A549 (cell line): Measurements from ENCODE around the gene MLLT3. TPM values are rescaled to one million over a fixed set of nuclear protein-coding genes. Genes with fewer than 3 reads are reported as not detected.

Source experiments
- ATAC-seq, 2 experiments: fragments of 200-7000 bp in 1 of 2; fragments of >200 bp in 1 of 2; cut with Nextera tagmentation in 1 of 2; cut with Tn5 transposase in 1 of 2; 3 replicates each; pipeline versions ENCODE4 v1.8.0 to v1.9.1; 2018 to 2020; ENCODE audit warnings: mild to moderate bottlenecking in 1 of 2, moderate library complexity in 1 of 2
- CTCF ChIA-PET: fragments of 300-600 bp; sonication (Branson Sonifier 250); formaldehyde crosslinking; extraction: SDS; loops from one replicate; lab custom pipeline; 2021; ENCODE audit warnings: antibody characterized with exemption, inconsistent platforms; lab: Yijun Ruan, JAX
- POLR2A ChIA-PET: fragments of 350-600 bp; formaldehyde crosslinking; extraction: SDS; loops from one replicate; lab custom pipeline; 2021; ENCODE audit warnings: antibody characterized with exemption, inconsistent platforms; lab: Yijun Ruan, JAX
- DNase-seq, 2 experiments: peaks; one replicate each; pipeline versions ENCODE4 v3.0.0 to v3.0.0-alpha.2; 2011 to 2016; ENCODE audit warnings: low read depth in 1 of 2, low spot score in 1 of 2
- FAIRE-seq: peaks from 2 replicates; lab custom pipeline; 2011; peaks lifted over from hg19 to GRCh38; lab: Jason Lieb, UNC
- H3K27ac ChIP-seq, 2 experiments: fragments of >200 bp; sonication (Bioruptor Twin); formaldehyde crosslinking; 3 replicates each; pipeline ENCODE4 v1.5.1; 2016 to 2017
- H3K4me1 ChIP-seq: fragments of >200 bp; sonication (Bioruptor Twin); formaldehyde crosslinking; 3 replicates; pipeline ENCODE4 v1.6.1; 2016
- H3K4me2 ChIP-seq: fragments of >200 bp; sonication (Bioruptor Twin); formaldehyde crosslinking; 3 replicates; pipeline ENCODE4 v1.6.1; 2016
- H3K4me3 ChIP-seq: fragments of >200 bp; sonication (Bioruptor Twin); formaldehyde crosslinking; 3 replicates; pipeline ENCODE4 v1.5.1; 2016
- H3K9me3 ChIP-seq: fragments of >200 bp; sonication (Bioruptor Twin); formaldehyde crosslinking; 3 replicates; pipeline ENCODE4 v1.6.1; 2016
- HOXB5 ChIP-seq: fragments of 250-450 bp; sonication (Bioruptor Pico); IDR thresholded peaks from 2 replicates; pipeline ENCODE4 v1.5.0; 2020; ENCODE audit warnings: mild to moderate bottlenecking, moderate library complexity
- JUN ChIP-seq, 2 experiments: fragments of >200 bp; sonication (Bioruptor Twin); formaldehyde crosslinking; IDR thresholded peaks; 2 replicates in 1 of 2; 3 replicates in 1 of 2; pipeline ENCODE4 v1.6.1; 2016 to 2017
- NR3C1 ChIP-seq: fragments of >200 bp; sonication (Bioruptor Twin); formaldehyde crosslinking; IDR thresholded peaks from 3 replicates; pipeline ENCODE4 v1.6.1; 2017
- POLR2A ChIP-seq: IDR thresholded peaks from 2 replicates; pipeline ENCODE4 v1.6.1; 2012; ENCODE audit warnings: mild to moderate bottlenecking, low read length
- RAD21 ChIP-seq, 2 experiments: fragments of >200 bp in 1 of 2; sonication (Bioruptor Twin) in 1 of 2; formaldehyde crosslinking in 1 of 2; IDR thresholded peaks in 1 of 2; conservative IDR thresholded peaks in 1 of 2; 2 replicates in 1 of 2; 3 replicates in 1 of 2; pipeline ENCODE4 v1.6.1; 2012 to 2018; ENCODE audit warnings: inconsistent platforms in 1 of 2
- RNF2 ChIP-seq: fragments of 200-600 bp; sonication (generic); IDR thresholded peaks from 2 replicates; pipeline ENCODE4 v1.6.1; 2016; ENCODE audit warnings: low read depth, mild to moderate bottlenecking, antibody characterized with exemption, moderate library complexity, borderline replicate concordance
- SMC3 ChIP-seq: fragments of >200 bp; sonication (Bioruptor Twin); formaldehyde crosslinking; IDR thresholded peaks from 3 replicates; pipeline ENCODE4 v1.6.1; 2018; ENCODE audit warnings: inconsistent platforms
- SREBF2 ChIP-seq: fragments of 450-650 bp; IDR thresholded peaks from 2 replicates; pipeline ENCODE4 v1.6.1; 2014; ENCODE audit warnings: mild to moderate bottlenecking, moderate library complexity
- TFCP2L1 ChIP-seq: fragments of 250-450 bp; sonication (Bioruptor Pico); IDR thresholded peaks from 2 replicates; pipeline ENCODE4 v1.5.0; 2021; ENCODE audit warnings: mild to moderate bottlenecking
- ZFP36 ChIP-seq: fragments of 450-650 bp; IDR thresholded peaks from 2 replicates; pipeline ENCODE4 v1.6.1; 2014; ENCODE audit warnings: borderline replicate concordance; ENCODE audit not compliant: partially characterized antibody
- WGBS: methylation state at CpG from one replicate; pipeline ENCODE4 v1.1.6; 2017; ENCODE audit errors: missing lambda C conversion rate; 5-methylcytosine and 5-hydroxymethylcytosine counted together
- polyA plus RNA-seq, 4 experiments: library from polyadenylated mRNA; depleted of rRNA in 3 of 4; stranded (reverse); fragments of >200 nt; fragmentation: RNase III in 1 of 4; extraction: RNeasy Plus Mini Kit Qiagen cat#74134 plus additional on column Dnase treatment in 1 of 4; gene quantifications; 2 replicates in 3 of 4; 3 replicates in 1 of 4; pipeline ENCODE4 v1.2.3, GENCODE V29; 2011 to 2017
- TF ChIP-seq, protein P1 (sequence below): fragments of >200 bp; sonication (Bioruptor Twin); formaldehyde crosslinking; IDR thresholded peaks from 2 replicates; pipeline ENCODE4 v1.6.1; 2016
- TF ChIP-seq, protein P2 (sequence below): IDR thresholded peaks from 2 replicates; pipeline ENCODE4 v1.6.1; 2012
- TF ChIP-seq, protein P3 (sequence below): IDR thresholded peaks from 2 replicates; pipeline ENCODE4 v1.6.1; 2012
- TF ChIP-seq, protein P4 (sequence below): fragments of 200-600 bp; sonication (generic); IDR thresholded peaks from 2 replicates; pipeline ENCODE4 v1.6.1; 2016; ENCODE audit warnings: antibody characterized with exemption, mild to moderate bottlenecking, moderate library complexity

The MLLT3 gene
- polyA plus RNA-seq, 2 of the 4 experiments (the other 2 are of a cell fraction), result 14.3 to 47.6 TPM

DNA sequence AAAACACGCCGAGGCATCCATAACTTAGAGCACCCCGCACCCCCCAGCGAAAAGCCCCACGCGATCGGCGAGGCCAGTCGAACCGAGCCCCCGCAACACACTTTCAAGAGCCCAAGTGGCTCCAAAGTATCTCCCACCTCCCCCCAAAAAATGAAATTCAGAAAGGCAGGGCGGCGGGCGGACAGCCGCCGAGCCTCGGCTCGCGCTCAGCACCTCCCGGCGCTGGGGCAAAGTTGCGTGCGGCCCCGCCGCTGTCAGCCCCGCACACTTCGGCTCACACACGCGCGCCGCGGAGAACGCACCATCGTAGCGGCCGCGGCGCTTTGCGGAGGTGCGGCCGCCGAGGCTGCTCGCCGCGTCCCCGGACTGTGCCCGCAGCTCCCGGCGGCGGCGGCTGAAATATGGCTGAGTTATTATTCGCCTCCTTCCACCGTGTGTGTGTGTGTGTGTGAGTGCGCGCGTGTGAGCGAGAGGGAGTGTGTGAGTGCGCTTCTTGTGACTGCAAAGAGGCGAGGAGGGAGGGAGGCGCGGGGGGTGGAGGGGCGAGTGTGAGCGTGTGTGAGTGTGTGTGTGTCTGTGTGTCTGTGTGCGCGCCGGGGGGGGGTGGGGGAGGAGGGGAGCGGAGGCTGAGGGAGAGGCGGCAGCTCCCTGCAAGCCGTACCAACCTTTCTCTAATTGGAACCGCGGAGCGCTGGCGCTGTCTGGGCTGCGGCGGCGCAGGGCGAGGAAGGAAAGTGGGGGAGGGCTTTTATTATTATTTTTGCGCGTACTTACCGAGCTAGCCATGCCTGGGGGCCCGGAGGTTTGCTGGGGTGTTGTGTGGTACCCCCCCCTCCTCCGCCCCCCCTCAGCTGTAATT is 599 bp downstream of the MLLT3 start:
- Histone ChIP-seq H3K27ac (peak overlapping the region; percentile 90 to 96), H3K9me3 (no peaks in the 10 kb centered on the region), H3K4me3 (peak overlapping the region; percentile 95)
- TF ChIP-seq SMC3 (peak; percentile 16; the same call in 2 of the 3 replicates), POLR2A (peak; percentile 35; the same call in 1 of the 2 replicates), NR3C1 (no peak), JUN (IDR thresholded peaks at IDR 0.05) (peak in 1 of 2 experiments; percentile 65; a peak in 1 of 5 replicates), RAD21 (conservative IDR thresholded peaks at IDR 0.05 in 1 of 2, IDR thresholded peaks at IDR 0.05 in 1 of 2) (peak in 1 of 2 experiments; percentile 1; a peak in 1 of 5 replicates)
- TF ChIP-seq, all 56 proteins: peak for 4
- ATAC-seq, result peak; percentile 60 to 66
- ChIA-PET POLR2A (interaction anchor here (0.6 to 2.0 kb wide), 13 partner anchors 17 to 971 kb away, joined by 3 to 21 read pairs (median 5); partner anchors contain the start of gene FOCAD), CTCF (interaction anchor here (1.0 to 7.0 kb wide), 15 partner anchors 12 to 489 kb away, joined by 3 to 84 read pairs (median 5); no protein-coding TSS in a partner anchor)
- Histone ChIP-seq H3K4me2 (peak overlapping the region; percentile 92), H3K4me1 (peaks cover 32% of the 10 kb centered on the region)
- WGBS, result 1% methylated on average over 22 of the region's 82 CpGs
- FAIRE-seq, result no peak
- DNase-seq, result peak; percentile 56 to 86

DNA sequence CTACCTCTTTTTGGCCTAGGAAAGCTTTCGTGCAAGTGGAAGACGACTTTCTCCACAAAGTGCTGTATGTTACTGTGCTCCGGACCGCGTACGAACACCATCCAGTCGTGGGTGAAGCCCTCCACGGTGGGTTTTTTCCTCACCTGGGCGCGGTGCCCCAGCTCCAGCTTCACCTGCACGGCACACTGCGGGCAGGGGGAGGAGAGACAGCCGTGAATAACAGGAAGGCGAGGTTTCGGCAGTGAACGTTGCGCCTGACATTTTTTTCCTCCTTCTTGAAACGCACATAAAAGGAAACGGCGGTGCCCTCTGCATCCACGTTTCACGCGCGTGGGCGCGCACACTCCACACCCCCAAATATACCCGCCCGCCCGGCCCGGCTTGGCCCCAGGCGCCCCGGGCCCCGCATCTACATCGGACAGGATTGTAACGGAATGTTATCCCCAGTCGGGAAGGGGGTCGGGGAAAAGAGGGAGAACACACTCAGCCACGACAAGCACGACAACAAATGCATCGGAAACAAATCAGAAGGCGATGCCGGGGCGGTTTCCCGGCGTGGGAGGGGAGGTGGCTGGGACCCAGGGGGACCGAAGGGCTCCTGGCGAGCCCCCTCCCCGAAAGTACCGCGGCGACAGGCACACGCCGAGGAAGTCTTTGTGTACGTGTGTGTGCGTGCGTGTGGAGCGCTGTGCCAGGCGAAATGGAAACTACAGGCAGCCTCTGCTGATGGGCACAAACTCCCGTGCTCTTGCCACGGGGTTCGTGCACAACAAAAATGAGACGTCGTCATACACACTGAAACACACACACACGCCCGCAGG is 1.4 kb downstream of the MLLT3 start:
- H3K27ac ChIP-seq, result peak overlapping the region; percentile 90 to 96
- CTCF ChIA-PET, result interaction anchor here (1.0 to 6.0 kb wide), 5 partner anchors 9 to 321 kb away, joined by 3 to 84 read pairs (median 10); no protein-coding TSS in a partner anchor
- 1% methylated on average over 53 of the region's 65 CpGs for WGBS
- FAIRE-seq, result no peak
- H3K4me3 ChIP-seq, result peak overlapping the region; percentile 95
- no peaks in the 10 kb centered on the region for H3K9me3 ChIP-seq
- H3K4me2 ChIP-seq, result peak overlapping the region; percentile 92
- TF ChIP-seq, protein P1, sequence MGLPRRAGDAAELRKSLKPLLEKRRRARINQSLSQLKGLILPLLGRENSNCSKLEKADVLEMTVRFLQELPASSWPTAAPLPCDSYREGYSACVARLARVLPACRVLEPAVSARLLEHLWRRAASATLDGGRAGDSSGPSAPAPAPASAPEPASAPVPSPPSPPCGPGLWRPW, result no peak
- TF ChIP-seq, protein P2, sequence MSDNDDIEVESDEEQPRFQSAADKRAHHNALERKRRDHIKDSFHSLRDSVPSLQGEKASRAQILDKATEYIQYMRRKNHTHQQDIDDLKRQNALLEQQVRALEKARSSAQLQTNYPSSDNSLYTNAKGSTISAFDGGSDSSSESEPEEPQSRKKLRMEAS, result peak; percentile 25; the same call in 1 of the 2 replicates
- TF ChIP-seq ZFP36, result no peak
- TF ChIP-seq RNF2, result peak; percentile 29; the same call in 1 of the 2 replicates
- no peak for TF ChIP-seq TFCP2L1 (CRISPR knock-in tag)
- TF ChIP-seq HOXB5 (CRISPR knock-in tag), result no peak
- TF ChIP-seq, all 56 proteins: peak for 2
- no peak for ATAC-seq
- POLR2A ChIA-PET, result interaction anchor here (0.7 to 2.0 kb wide), 3 partner anchors 58 to 951 kb away, joined by 3 to 16 read pairs (median 6); no protein-coding TSS in a partner anchor
- H3K4me1 ChIP-seq, result peaks cover 40% of the 10 kb centered on the region
- DNase-seq, result peak; percentile 23 to 26

DNA sequence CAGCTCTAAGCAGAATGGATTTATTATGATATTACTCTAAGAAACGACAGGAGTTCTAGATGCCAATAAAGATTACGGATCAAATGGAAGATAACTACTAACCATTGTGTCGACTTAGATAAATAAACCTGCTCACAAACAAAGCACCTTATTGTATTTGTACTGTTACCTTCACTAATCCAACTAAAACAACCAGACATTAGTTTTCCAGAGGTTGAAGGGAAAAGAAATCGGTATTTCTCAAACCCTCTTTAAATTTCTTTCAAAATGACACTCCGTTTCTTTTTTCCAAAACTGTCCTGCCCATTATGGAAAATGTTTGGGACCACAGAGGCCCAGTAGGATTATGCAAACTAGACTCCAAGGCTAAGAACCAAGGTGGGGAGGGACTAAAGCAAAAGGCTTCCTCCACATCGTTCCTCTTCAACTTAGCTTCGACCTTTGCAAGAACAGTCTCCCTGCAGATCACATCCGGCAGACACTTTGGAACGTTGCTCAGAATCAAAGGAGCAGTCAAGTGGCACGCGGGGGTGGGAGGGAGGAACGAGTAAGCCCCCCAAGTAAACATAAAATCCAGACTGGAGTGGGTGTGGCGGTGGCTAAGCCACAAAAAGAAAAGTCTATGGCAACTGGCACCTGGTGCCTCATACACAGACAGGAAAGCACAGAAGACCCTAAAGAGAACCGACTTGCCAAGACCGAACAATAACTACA is 2.7 kb downstream of the MLLT3 start:
- CTCF ChIA-PET, result interaction anchor here (0.7 to 2.5 kb wide), 5 partner anchors 7 to 263 kb away, joined by 3 to 9 read pairs (median 4); no protein-coding TSS in a partner anchor
- no peak for FAIRE-seq

More for the DNA sequence above, 2.7 kb downstream of the MLLT3 start:
- Histone ChIP-seq H3K4me1 (peaks cover 50% of the 10 kb centered on the region), H3K9me3 (no peaks in the 10 kb centered on the region), H3K4me3 (peak overlapping the region; percentile 95), H3K27ac (peak overlapping the region; percentile 90 to 96), H3K4me2 (peak overlapping the region; percentile 92)
- no peak for ATAC-seq
- peak; percentile 14 to 54 for DNase-seq
- POLR2A ChIA-PET, result no interaction called here
- TF ChIP-seq, protein P3, sequence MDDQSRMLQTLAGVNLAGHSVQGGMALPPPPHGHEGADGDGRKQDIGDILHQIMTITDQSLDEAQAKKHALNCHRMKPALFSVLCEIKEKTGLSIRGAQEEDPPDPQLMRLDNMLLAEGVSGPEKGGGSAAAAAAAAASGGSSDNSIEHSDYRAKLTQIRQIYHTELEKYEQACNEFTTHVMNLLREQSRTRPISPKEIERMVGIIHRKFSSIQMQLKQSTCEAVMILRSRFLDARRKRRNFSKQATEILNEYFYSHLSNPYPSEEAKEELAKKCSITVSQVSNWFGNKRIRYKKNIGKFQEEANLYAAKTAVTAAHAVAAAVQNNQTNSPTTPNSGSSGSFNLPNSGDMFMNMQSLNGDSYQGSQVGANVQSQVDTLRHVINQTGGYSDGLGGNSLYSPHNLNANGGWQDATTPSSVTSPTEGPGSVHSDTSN, result no peak
- TF ChIP-seq, protein P4, sequence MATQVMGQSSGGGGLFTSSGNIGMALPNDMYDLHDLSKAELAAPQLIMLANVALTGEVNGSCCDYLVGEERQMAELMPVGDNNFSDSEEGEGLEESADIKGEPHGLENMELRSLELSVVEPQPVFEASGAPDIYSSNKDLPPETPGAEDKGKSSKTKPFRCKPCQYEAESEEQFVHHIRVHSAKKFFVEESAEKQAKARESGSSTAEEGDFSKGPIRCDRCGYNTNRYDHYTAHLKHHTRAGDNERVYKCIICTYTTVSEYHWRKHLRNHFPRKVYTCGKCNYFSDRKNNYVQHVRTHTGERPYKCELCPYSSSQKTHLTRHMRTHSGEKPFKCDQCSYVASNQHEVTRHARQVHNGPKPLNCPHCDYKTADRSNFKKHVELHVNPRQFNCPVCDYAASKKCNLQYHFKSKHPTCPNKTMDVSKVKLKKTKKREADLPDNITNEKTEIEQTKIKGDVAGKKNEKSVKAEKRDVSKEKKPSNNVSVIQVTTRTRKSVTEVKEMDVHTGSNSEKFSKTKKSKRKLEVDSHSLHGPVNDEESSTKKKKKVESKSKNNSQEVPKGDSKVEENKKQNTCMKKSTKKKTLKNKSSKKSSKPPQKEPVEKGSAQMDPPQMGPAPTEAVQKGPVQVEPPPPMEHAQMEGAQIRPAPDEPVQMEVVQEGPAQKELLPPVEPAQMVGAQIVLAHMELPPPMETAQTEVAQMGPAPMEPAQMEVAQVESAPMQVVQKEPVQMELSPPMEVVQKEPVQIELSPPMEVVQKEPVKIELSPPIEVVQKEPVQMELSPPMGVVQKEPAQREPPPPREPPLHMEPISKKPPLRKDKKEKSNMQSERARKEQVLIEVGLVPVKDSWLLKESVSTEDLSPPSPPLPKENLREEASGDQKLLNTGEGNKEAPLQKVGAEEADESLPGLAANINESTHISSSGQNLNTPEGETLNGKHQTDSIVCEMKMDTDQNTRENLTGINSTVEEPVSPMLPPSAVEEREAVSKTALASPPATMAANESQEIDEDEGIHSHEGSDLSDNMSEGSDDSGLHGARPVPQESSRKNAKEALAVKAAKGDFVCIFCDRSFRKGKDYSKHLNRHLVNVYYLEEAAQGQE, result no peak
- 0 out of 5 replicates have a peak, but pooled peaks of 1 of the 2 experiments have one; percentile 7 for TF ChIP-seq RAD21 (conservative IDR thresholded peaks at IDR 0.05 in 1 of 2, IDR thresholded peaks at IDR 0.05 in 1 of 2)
- no peak for TF ChIP-seq SREBF2
- TF ChIP-seq, all 56 proteins: peak for 1
- 14% methylated on average over 15 of the region's 15 CpGs for WGBS
